Keratinocyte (primary cell): Measurements from ENCODE around the gene MT4. TPM values are rescaled to one million over a fixed set of nuclear protein-coding genes. Genes with fewer than 3 reads are reported as not detected.

ENCODE experiments used
- DNase-seq: peaks from one replicate; pipeline ENCODE4 v3.0.0-alpha.2; 2011; ENCODE audit warnings: low read depth, missing footprints, low spot score
- FAIRE-seq: peaks from 2 replicates; lab custom pipeline; 2011; peaks lifted over from hg19 to GRCh38; lab: Jason Lieb, UNC
- H2AFZ ChIP-seq: 2 replicates; pipeline ENCODE4 v1.6.0; 2012; ENCODE audit warnings: low read length, control low read depth, inconsistent platforms; ENCODE audit not compliant: control insufficient read depth
- H3K27ac ChIP-seq: 2 replicates; pipeline ENCODE4 v1.5.1; 2011; ENCODE audit warnings: low read length; ENCODE audit not compliant: control insufficient read depth, insufficient read depth
- H3K27me3 ChIP-seq: 3 replicates; pipeline ENCODE4 v1.6.0; 2011; ENCODE audit warnings: low read length; ENCODE audit not compliant: control insufficient read depth, insufficient read depth; ENCODE audit errors: extremely low read depth
- H3K36me3 ChIP-seq, 2 experiments: 2 replicates in 1 of 2; 3 replicates in 1 of 2; pipeline ENCODE4 v1.5.1; 2011; ENCODE audit warnings: low read length in 2 of 2, mild to moderate bottlenecking in 1 of 2; ENCODE audit not compliant: control insufficient read depth in 2 of 2, insufficient read depth in 2 of 2; ENCODE audit errors: extremely low read depth in 1 of 2
- H3K4me1 ChIP-seq: 3 replicates; pipeline ENCODE4 v1.5.1; 2011; ENCODE audit warnings: low read length; ENCODE audit not compliant: control insufficient read depth, insufficient read depth; ENCODE audit errors: extremely low read depth
- H3K4me2 ChIP-seq: 3 replicates; pipeline ENCODE4 v1.6.0; 2011; ENCODE audit warnings: low read depth, low read length; ENCODE audit not compliant: control insufficient read depth, insufficient read depth; ENCODE audit errors: extremely low read depth
- H3K4me3 ChIP-seq, 3 experiments: fragments of 200-600 bp in 1 of 3; sonication (generic) in 1 of 3; 2 replicates in 2 of 3; 3 replicates in 1 of 3; pipeline ENCODE4 v1.5.1; 2011 to 2016; ENCODE audit warnings: low read length in 3 of 3, mild to moderate bottlenecking in 3 of 3, control low read depth in 2 of 3, inconsistent platforms in 1 of 3, low read depth in 1 of 3, mixed read lengths in 1 of 3, mixed run types in 1 of 3, moderate library complexity in 1 of 3; ENCODE audit not compliant: control insufficient read depth in 2 of 3, insufficient read depth in 2 of 3; ENCODE audit errors: extremely low read depth in 1 of 3
- H3K79me2 ChIP-seq: 2 replicates; pipeline ENCODE4 v1.6.0; 2012; ENCODE audit warnings: low read length; ENCODE audit not compliant: control insufficient read depth, insufficient read depth
- H3K9ac ChIP-seq: 3 replicates; pipeline ENCODE4 v1.6.0; 2011; ENCODE audit warnings: low read length; ENCODE audit not compliant: control insufficient read depth, insufficient read depth; ENCODE audit errors: extremely low read depth
- H3K9me1 ChIP-seq: 3 replicates; pipeline ENCODE4 v1.6.0; 2011; ENCODE audit warnings: low read length; ENCODE audit not compliant: control insufficient read depth, insufficient read depth; ENCODE audit errors: extremely low read depth
- H3K9me3 ChIP-seq: 2 replicates; pipeline ENCODE4 v1.5.1; 2012; ENCODE audit warnings: low read depth, low read length; ENCODE audit not compliant: control insufficient read depth
- H4K20me1 ChIP-seq: 3 replicates; pipeline ENCODE4 v1.6.0; 2011; ENCODE audit warnings: low read length; ENCODE audit not compliant: control insufficient read depth, insufficient read depth; ENCODE audit errors: extremely low read depth
- EZH2 ChIP-seq: IDR thresholded peaks from one replicate; pipeline ENCODE4 v1.6.1; 2012; ENCODE audit warnings: inconsistent platforms, mild to moderate bottlenecking, low read length, moderate library complexity
- dilution Hi-C: fragments of 300-500 bp; cut with MboI; formaldehyde crosslinking; loops from one replicate; pipeline ENCODE4 v1.7.0; 2020; ENCODE audit warnings: low sequenced_read_pairs; ENCODE audit not compliant: extremely low pct_ligation_motif_present
- polyA plus RNA-seq, 5 experiments: library from polyadenylated mRNA; depleted of rRNA in 3 of 5; stranded (reverse) in 3 of 5; stranded (forward) in 1 of 5; unstranded in 1 of 5; fragments of >200 nt; gene quantifications; 1 replicate in 1 of 5; 2 replicates in 3 of 5; 3 replicates in 1 of 5; pipeline versions ENCODE4 v1.2.1 to v1.2.3, GENCODE V29; 2011 to 2012; ENCODE audit warnings: missing spikeins in 2 of 5, low read depth in 1 of 5, low replicate concordance in 1 of 5
- TF ChIP-seq, protein P1 (sequence below), 3 experiments: IDR thresholded peaks in 1 of 3; conservative IDR thresholded peaks in 1 of 3; optimal IDR thresholded peaks in 1 of 3; 2 replicates in 2 of 3; 3 replicates in 1 of 3; pipeline versions ENCODE3 to v1.5.1; 2011; ENCODE audit warnings: low read length in 3 of 3, mild to moderate bottlenecking in 3 of 3, moderate library complexity in 2 of 3, control low read depth in 1 of 3, inconsistent platforms in 1 of 3; ENCODE audit not compliant: insufficient read depth in 2 of 3; ENCODE audit errors: extremely low read depth in 1 of 3

The MT4 gene
- polyA plus RNA-seq, 1 donor (not counting 4 experiments of a cell fraction or from before 2014, with no cell fraction given), result 0.77 TPM

DNA sequence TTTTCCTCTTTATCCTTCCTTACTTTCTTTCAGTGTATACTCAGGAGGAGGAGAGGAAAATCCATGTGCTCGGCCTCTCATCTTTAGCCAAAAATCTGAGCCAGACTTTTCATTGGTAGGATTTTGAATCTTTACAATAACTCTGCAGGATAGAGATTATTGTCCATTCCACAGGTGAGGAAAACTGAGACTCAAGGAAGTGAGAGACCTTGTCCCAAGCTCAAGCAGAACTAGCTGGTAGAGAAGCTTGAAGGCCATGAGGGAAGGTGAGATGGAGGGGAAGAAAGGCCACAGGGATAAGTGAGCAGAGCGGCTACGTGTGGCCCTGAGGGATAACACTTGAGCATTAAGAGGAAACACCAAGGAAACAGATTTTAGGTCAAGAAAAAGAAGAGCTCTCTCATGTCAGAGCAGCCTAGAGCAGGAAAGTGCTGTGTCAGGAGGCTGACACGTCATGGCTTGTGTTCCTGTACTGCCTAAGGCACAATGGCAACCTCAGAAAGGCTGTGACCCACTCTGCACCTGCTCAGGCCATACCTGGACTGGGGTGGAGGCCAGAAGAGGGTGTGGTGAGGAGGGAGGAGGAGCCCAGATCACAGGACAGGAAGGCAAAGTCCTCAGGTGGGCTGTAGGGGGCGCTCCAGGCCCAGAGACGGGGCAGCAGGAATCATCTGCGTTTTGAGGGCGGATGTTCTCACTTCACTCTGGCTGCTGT is 11.9 kb downstream of the MT4 start:
- DNase-seq, result peak; percentile 93
- H3K4me2 ChIP-seq, result peak overlapping the region; percentile 63
- peak; percentile 95 for FAIRE-seq
- H3K27me3 ChIP-seq, result no peaks in the 10 kb centered on the region
- H3K4me3 ChIP-seq, result no peak overlapping the region
- H3K27ac ChIP-seq, result peak overlapping the region; percentile 22
- peaks cover 10% of the 10 kb centered on the region for H3K4me1 ChIP-seq
- no peak overlapping the region for H3K9ac ChIP-seq
- no peaks in the 10 kb centered on the region for H4K20me1 ChIP-seq
- H3K9me1 ChIP-seq, result no peaks in the 10 kb centered on the region
- no peak for TF ChIP-seq EZH2
- TF ChIP-seq, protein P1, sequence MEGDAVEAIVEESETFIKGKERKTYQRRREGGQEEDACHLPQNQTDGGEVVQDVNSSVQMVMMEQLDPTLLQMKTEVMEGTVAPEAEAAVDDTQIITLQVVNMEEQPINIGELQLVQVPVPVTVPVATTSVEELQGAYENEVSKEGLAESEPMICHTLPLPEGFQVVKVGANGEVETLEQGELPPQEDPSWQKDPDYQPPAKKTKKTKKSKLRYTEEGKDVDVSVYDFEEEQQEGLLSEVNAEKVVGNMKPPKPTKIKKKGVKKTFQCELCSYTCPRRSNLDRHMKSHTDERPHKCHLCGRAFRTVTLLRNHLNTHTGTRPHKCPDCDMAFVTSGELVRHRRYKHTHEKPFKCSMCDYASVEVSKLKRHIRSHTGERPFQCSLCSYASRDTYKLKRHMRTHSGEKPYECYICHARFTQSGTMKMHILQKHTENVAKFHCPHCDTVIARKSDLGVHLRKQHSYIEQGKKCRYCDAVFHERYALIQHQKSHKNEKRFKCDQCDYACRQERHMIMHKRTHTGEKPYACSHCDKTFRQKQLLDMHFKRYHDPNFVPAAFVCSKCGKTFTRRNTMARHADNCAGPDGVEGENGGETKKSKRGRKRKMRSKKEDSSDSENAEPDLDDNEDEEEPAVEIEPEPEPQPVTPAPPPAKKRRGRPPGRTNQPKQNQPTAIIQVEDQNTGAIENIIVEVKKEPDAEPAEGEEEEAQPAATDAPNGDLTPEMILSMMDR (optimal IDR thresholded peaks at IDR 0.05 in 1 of 3, IDR thresholded peaks at IDR 0.05 in 1 of 3, conservative IDR thresholded peaks at IDR 0.05 in 1 of 3; ENCODE audit: extremely low read depth in 1 of 3, insufficient read depth in 2 of 3, low read length in 3 of 3), result peak; percentile 92 to 98 (median 96)
- H3K36me3 ChIP-seq, result no peaks in the 10 kb centered on the region
- peak overlapping the region; percentile 54 for H2AFZ ChIP-seq
- dilution Hi-C loops, result no loop called here
- H3K79me2 ChIP-seq, result no peaks in the 10 kb centered on the region
- no peaks in the 10 kb centered on the region for H3K9me3 ChIP-seq

DNA sequence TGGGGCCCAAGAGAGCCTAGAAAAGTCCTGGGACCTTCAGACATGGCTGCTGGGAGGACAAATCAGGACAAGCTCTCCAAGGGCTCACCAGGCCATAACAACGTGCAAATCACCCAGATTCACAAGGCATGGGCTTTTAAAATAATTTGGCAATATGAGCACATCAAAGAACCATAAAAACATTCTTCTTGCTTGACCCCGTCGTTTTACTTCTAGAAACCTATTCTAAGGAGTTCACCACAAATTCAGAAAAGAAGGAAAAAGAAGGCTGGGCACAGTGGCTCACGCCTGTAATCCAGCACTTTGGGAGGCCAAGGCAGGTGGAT is 12.4 kb downstream of the MT4 start:
- Histone ChIP-seq H3K4me1 (peaks cover 10% of the 10 kb centered on the region), H3K9me3 (no peaks in the 10 kb centered on the region), H3K79me2 (no peaks in the 10 kb centered on the region), H3K4me2 (peak overlapping the region; percentile 2), H2AFZ (peak overlapping the region; percentile 54), H3K4me3 (no peak overlapping the region), H3K27me3 (no peaks in the 10 kb centered on the region), H4K20me1 (no peaks in the 10 kb centered on the region), H3K36me3 (no peaks in the 10 kb centered on the region), H3K9ac (peak overlapping the region; percentile 13), H3K27ac (no peak overlapping the region), H3K9me1 (no peaks in the 10 kb centered on the region)
- dilution Hi-C loops, result no loop called here
- no peak for TF ChIP-seq EZH2
- TF ChIP-seq, protein P1 (optimal IDR thresholded peaks at IDR 0.05 in 1 of 3, IDR thresholded peaks at IDR 0.05 in 1 of 3, conservative IDR thresholded peaks at IDR 0.05 in 1 of 3; ENCODE audit: extremely low read depth in 1 of 3, insufficient read depth in 2 of 3, low read length in 3 of 3), result no peak
- DNase-seq (no peak), FAIRE-seq (no peak)
